ENCODE measurements around the gene ERG. TPM values are rescaled to one million over a fixed set of nuclear protein-coding genes. Genes with fewer than 3 reads are reported as not detected.

Gene ERG
- total and polyA plus RNA-seq, 2 of the 8 experiments (the other 6 are each of a cell fraction or from before 2014, with no cell fraction given): 1.0 to 3.0 TPM

DNA sequence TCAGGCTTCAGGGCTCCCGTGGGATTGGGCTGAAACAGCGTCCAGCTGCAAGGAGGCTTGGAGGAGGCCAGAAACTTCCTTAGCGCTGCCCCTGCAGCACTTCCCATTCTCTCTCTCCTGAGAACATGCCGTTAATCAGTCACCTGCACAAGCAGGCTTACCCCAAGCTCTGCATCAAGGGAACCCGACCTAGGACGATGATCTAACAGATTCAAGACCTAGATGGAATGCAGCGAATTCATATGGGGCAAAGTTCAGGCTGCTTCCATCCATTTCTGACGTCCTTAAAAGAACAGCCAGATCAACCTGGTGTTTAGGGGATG is 114.1 kb downstream of the ERG start (continued):
- TF ChIP-seq, protein P1, sequence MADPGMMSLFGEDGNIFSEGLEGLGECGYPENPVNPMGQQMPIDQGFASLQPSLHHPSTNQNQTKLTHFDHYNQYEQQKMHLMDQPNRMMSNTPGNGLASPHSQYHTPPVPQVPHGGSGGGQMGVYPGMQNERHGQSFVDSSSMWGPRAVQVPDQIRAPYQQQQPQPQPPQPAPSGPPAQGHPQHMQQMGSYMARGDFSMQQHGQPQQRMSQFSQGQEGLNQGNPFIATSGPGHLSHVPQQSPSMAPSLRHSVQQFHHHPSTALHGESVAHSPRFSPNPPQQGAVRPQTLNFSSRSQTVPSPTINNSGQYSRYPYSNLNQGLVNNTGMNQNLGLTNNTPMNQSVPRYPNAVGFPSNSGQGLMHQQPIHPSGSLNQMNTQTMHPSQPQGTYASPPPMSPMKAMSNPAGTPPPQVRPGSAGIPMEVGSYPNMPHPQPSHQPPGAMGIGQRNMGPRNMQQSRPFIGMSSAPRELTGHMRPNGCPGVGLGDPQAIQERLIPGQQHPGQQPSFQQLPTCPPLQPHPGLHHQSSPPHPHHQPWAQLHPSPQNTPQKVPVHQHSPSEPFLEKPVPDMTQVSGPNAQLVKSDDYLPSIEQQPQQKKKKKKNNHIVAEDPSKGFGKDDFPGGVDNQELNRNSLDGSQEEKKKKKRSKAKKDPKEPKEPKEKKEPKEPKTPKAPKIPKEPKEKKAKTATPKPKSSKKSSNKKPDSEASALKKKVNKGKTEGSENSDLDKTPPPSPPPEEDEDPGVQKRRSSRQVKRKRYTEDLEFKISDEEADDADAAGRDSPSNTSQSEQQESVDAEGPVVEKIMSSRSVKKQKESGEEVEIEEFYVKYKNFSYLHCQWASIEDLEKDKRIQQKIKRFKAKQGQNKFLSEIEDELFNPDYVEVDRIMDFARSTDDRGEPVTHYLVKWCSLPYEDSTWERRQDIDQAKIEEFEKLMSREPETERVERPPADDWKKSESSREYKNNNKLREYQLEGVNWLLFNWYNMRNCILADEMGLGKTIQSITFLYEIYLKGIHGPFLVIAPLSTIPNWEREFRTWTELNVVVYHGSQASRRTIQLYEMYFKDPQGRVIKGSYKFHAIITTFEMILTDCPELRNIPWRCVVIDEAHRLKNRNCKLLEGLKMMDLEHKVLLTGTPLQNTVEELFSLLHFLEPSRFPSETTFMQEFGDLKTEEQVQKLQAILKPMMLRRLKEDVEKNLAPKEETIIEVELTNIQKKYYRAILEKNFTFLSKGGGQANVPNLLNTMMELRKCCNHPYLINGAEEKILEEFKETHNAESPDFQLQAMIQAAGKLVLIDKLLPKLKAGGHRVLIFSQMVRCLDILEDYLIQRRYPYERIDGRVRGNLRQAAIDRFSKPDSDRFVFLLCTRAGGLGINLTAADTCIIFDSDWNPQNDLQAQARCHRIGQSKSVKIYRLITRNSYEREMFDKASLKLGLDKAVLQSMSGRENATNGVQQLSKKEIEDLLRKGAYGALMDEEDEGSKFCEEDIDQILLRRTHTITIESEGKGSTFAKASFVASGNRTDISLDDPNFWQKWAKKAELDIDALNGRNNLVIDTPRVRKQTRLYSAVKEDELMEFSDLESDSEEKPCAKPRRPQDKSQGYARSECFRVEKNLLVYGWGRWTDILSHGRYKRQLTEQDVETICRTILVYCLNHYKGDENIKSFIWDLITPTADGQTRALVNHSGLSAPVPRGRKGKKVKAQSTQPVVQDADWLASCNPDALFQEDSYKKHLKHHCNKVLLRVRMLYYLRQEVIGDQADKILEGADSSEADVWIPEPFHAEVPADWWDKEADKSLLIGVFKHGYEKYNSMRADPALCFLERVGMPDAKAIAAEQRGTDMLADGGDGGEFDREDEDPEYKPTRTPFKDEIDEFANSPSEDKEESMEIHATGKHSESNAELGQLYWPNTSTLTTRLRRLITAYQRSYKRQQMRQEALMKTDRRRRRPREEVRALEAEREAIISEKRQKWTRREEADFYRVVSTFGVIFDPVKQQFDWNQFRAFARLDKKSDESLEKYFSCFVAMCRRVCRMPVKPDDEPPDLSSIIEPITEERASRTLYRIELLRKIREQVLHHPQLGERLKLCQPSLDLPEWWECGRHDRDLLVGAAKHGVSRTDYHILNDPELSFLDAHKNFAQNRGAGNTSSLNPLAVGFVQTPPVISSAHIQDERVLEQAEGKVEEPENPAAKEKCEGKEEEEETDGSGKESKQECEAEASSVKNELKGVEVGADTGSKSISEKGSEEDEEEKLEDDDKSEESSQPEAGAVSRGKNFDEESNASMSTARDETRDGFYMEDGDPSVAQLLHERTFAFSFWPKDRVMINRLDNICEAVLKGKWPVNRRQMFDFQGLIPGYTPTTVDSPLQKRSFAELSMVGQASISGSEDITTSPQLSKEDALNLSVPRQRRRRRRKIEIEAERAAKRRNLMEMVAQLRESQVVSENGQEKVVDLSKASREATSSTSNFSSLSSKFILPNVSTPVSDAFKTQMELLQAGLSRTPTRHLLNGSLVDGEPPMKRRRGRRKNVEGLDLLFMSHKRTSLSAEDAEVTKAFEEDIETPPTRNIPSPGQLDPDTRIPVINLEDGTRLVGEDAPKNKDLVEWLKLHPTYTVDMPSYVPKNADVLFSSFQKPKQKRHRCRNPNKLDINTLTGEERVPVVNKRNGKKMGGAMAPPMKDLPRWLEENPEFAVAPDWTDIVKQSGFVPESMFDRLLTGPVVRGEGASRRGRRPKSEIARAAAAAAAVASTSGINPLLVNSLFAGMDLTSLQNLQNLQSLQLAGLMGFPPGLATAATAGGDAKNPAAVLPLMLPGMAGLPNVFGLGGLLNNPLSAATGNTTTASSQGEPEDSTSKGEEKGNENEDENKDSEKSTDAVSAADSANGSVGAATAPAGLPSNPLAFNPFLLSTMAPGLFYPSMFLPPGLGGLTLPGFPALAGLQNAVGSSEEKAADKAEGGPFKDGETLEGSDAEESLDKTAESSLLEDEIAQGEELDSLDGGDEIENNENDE (IDR thresholded peaks at IDR 0.05; ENCODE audit: insufficient replicate concordance, low read length): no peak
- TF ChIP-seq BRCA1 (IDR thresholded peaks at IDR 0.05; ENCODE audit: low read depth, low read length): no peak
- no peak for TF ChIP-seq JUND (IDR thresholded peaks at IDR 0.05; ENCODE audit: low read length)
- TF ChIP-seq BCL11A (IDR thresholded peaks at IDR 0.05; ENCODE audit: low read depth in 2 of 2, low read length in 2 of 2): no peak
- no peak for TF ChIP-seq POLR2AphosphoS5 (IDR thresholded peaks at IDR 0.05; ENCODE audit: low read depth, low read length)
- no peak for TF ChIP-seq EGR1 (IDR thresholded peaks at IDR 0.05; ENCODE audit: borderline replicate concordance, low read depth, low read length)

Data from H1 (cell line).